Measurements from ENCODE around the gene HES7.

The HES7 gene

GRCh38 chr17:8142887-8143580 is 19.1 kb upstream of the HES7 start:
- no peak for DNase-seq

- DNase-seq, result no peak
Observed at GRCh38 chr17:8142158-8142886, 18.4 kb upstream of the HES7 start.

DNA sequence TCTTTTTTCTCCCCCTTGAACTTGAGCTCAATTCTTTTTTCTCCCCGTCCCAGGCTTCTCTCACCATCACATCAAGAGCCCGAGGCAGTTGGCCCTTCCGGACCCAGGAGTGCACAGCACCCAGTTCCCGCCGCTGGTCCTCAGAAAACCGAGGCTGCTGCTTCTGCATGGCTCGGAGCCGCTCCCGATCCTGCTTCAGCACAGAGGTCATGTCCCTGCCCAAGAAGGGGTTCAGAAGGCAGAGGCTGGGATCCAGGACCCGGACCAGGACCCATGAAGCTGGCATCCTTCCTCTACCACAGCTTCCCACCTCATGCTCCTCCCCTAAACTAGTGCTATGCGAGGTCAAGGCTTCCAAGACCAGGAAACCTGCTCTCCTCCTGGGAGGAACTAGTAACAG is 17.8 kb upstream of the HES7 start:
- no peak for DNase-seq

DNA sequence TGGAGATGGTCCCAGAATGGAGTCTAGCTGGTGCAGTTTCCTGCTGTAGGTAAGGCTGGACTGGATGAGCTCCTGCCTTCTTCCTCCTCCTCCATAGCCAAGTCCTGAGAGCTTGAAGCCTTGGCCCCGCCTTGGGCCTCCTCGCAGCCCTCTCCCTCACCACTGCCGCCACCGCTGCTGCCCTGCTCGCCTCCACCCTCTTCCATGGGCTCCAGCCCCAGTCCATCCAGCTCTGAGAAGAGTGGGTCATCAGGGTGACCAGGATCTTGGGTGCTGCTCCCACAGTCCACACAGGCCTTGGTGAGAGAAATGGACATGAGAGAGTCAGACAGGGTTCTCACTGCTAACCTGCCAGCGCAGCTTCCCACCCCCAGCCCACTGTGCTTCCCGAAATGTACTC is 17.1 kb upstream of the HES7 start:
- no peak for DNase-seq

- DNase-seq, result no peak
Observed at GRCh38 chr17:8140065-8141029, 16.4 kb upstream of the HES7 start.

DNA sequence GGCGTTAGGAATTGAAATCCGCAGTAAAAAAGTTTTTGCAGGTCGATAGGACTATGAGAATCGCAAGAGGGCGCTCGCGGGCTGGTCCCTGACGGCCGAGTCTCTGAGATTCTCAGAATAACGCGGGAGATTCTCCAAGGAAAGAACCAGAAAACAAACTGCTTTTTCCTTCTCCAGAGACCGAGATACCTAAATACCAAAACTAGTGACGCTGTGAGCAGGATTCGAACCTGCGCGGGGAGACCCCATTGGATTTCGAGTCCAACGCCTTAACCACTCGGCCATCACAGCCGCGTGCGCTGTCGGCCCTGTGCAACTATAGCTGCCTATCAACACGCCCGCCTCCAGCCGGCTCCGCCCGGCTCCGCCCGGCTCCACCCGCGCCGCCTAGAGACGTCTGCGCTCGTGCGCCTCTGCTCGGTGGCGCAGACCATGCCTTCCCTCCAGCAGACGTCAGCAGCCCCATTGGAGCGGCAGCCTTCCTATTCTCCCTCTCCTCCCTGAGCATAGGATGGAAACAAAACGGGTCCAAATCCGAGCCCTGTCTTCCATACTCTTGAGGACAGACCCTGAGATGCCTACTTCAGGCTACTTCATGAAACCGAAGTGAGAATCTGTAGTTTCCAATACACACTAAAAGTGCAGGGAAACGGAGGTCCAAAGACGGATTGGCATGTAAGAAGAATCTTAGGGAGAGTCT is 14.9 kb upstream of the HES7 start:
- DNase-seq, result peak; percentile 98

- DNase-seq, result no peak
Observed at GRCh38 chr17:8138374-8138671, 14.4 kb upstream of the HES7 start.

- DNase-seq, result no peak
Observed at GRCh38 chr17:8137645-8138373, 13.9 kb upstream of the HES7 start.

DNA sequence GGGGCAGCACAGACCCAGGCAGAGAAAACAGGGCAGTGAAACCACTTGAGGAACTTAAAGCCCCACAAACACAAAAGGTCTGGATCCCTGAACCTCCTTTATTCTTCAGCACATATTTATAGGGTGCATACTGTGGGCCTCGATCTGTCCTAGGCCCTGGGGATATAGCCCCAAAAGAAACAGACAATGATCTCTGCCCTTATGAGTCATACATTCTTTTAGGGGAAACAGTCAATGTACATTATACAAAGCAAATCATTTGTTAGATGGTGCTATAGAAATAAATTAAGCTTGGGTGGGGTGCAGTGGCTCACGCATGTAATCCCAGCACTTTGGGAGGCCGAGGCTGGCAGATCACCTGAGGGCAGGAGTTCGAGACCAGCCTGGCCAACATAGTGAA is 10.0 kb upstream of the HES7 start:
- DNase-seq, result no peak

- DNase-seq, result no peak
Observed at GRCh38 chr17:8133399-8133798, 9.5 kb upstream of the HES7 start.

GRCh38 chr17:8131844-8132441 is 8.0 kb upstream of the HES7 start:
- DNase-seq, result no peak

DNA sequence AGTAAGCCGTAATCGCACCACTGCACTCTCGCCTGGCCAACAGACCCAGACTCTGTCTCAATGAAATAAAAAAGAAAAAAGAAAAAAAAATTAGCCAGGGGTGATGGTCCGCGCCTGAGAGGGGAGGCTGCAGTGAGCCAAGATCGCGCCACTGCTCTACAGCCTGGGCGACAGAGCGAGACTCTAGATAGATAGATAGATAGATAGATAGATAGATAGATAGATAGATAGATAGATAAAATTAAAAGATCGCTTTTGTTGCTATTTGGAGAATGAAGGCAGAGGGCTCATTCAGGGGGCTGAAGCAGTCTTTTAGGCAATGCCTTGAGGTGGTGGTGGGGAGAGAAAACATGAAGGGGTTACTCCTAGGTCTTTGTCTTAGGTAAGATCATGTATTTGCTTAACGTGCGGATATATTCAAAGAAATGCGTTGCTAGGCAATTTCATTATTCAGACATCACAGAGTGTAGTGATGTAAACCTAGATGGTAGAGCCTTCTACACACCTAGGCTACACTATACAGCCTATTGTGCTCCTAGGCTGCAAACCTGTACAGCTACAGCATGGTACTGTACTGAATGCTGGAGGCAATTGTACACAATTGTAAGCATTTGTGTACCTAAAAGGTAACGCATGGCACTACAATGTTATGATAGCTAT is 4.3 kb upstream of the HES7 start:
- DNase-seq, result no peak

GRCh38 chr17:8126491-8127066 is 2.7 kb upstream of the HES7 start:
- no peak for DNase-seq

- no peak for DNase-seq
Observed at GRCh38 chr17:8125947-8126490, 2.1 kb upstream of the HES7 start.

GRCh38 chr17:8125154-8125946 is 1.4 kb upstream of the HES7 start:
- peak; percentile 90 for DNase-seq

GRCh38 chr17:8124350-8125153 is 646 bp upstream of the HES7 start:
- DNase-seq, result peak; percentile 29

DNA sequence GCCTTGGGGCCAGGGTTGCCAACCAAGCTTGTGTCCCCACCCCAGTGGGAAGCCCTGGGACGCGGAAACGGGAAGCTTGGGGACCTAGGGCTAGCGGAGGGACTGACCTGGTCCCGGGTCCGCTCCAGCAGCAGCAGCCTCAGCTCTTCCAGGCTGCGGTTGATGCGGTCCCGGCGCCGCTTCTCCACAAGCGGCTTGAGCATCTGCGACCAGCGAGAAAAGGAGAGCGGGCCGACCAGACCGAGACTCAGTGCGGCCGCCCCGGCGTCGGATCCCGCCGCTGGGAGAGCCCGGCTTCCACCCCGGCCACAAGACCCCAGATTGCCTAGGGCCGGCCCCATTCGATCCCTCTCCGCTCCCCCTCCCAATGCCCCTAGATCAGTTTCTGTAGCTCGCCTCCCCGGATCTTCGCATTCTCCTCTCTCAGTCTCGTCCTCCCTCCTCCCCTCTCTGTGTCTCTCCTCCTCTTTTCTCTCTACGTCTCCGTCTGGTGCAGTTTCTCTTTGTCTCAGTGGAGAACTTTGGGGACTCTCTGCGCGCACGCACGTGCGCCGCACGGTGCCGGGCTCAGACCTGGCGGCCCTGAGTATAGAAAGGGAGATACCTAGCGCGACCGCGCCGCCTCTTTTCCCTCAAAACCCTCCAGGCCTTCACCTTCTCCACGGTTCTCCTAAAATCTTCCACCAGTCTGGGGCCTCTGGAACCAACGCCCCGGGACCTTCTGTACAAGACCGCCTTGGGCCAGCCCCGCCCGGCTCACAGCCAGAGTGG is 797 bp downstream of the HES7 start:
- no peak for DNase-seq

- DNase-seq, result no peak
Observed at GRCh38 chr17:8122422-8122923, 1.4 kb downstream of the HES7 start.
